ENCODE results near the gene ASIC1. TPM values are rescaled to one million over a fixed set of nuclear protein-coding genes. Genes with fewer than 3 reads are reported as not detected.
A peak's percentile ranks its signal among the peaks of the same experiment; 100 is the strongest.
"Not testable (repeated sequence)": the region's sequence is repeated elsewhere in the genome, so short reads cannot be mapped to it uniquely, and the experiment has no call there.

The ASIC1 gene
- total and polyA plus RNA-seq, 9 donors, result 3.5 to 12.3 (median 10.7) TPM

GRCh38 chr12:50083301-50083700 lies 25.9 kb downstream of the ASIC1 start:
- WGBS (ENCODE audit: insufficient coverage), result no CpG with 5 or more reads among the region's 1 CpG
- no peaks in the 10 kb centered on the region for H3K9me3 ChIP-seq (replicated peaks; ENCODE audit: control insufficient read depth, low read depth, low read length)
- H3K4me3 ChIP-seq (ENCODE audit: low read length), result no peak overlapping the region
- peaks cover 6% of the 10 kb centered on the region for H3K27me3 ChIP-seq (ENCODE audit: control insufficient read depth, insufficient read depth, low read length)
- peaks cover 15% of the 10 kb centered on the region for H3K4me1 ChIP-seq (ENCODE audit: control insufficient read depth, insufficient read depth, low read length)
- peaks cover 17% of the 10 kb centered on the region for H3K36me3 ChIP-seq (ENCODE audit: control insufficient read depth, insufficient read depth, low read length)
- no peak for DNase-seq
- H3K27ac ChIP-seq (ENCODE audit: low read length), result no peak overlapping the region

- not testable (repeated sequence) for DNase-seq; H3K27me3 ChIP-seq (ENCODE audit: control insufficient read depth, insufficient read depth, low read length); H3K9me3 ChIP-seq (replicated peaks; ENCODE audit: control insufficient read depth, low read depth, low read length)
- Histone ChIP-seq H3K4me1 (ENCODE audit: control insufficient read depth, insufficient read depth, low read length) (peaks cover 15% of the 10 kb centered on the region), H3K36me3 (ENCODE audit: control insufficient read depth, insufficient read depth, low read length) (peaks cover 27% of the 10 kb centered on the region), H3K27ac (ENCODE audit: low read length) (peak overlapping the region; percentile 74), H3K4me3 (ENCODE audit: low read length) (peak overlapping the region; percentile 54)
- WGBS (ENCODE audit: insufficient coverage), result 0% methylated on average over 1 of the region's 7 CpGs
These were observed 27.0 kb downstream of the ASIC1 start for GRCh38 chr12:50084409-50084774.

- Histone ChIP-seq H3K9me3 (replicated peaks; ENCODE audit: control insufficient read depth, low read depth, low read length) (no peaks in the 10 kb centered on the region), H3K27me3 (ENCODE audit: control insufficient read depth, insufficient read depth, low read length) (peaks cover 6% of the 10 kb centered on the region), H3K4me1 (ENCODE audit: control insufficient read depth, insufficient read depth, low read length) (peaks cover 15% of the 10 kb centered on the region), H3K36me3 (ENCODE audit: control insufficient read depth, insufficient read depth, low read length) (peaks cover 32% of the 10 kb centered on the region), H3K27ac (ENCODE audit: low read length) (peak within 1 kb of the TSS; percentile 74), H3K4me3 (ENCODE audit: low read length) (peak within 1 kb of the TSS; percentile 54)
- DNase-seq, result peak; percentile 98
- WGBS (ENCODE audit: insufficient coverage), result under 1% methylated on average over 42 of the region's 69 CpGs
These were observed 27.6 kb downstream of the ASIC1 start, which contains the start of gene SMARCD1 for GRCh38 chr12:50084775-50085614. Gene SMARCD1, plus strand, starts transcription at chr12:50085342. Its CDS starts 28 bp downstream, at chr12:50085370.

- Histone ChIP-seq H3K27me3 (ENCODE audit: control insufficient read depth, insufficient read depth, low read length) (peaks cover 6% of the 10 kb centered on the region), H3K36me3 (ENCODE audit: control insufficient read depth, insufficient read depth, low read length) (peaks cover 37% of the 10 kb centered on the region), H3K27ac (ENCODE audit: low read length) (peak overlapping the region; percentile 74), H3K9me3 (replicated peaks; ENCODE audit: control insufficient read depth, low read depth, low read length) (no peaks in the 10 kb centered on the region), H3K4me1 (ENCODE audit: control insufficient read depth, insufficient read depth, low read length) (peaks cover 15% of the 10 kb centered on the region), H3K4me3 (ENCODE audit: low read length) (peak overlapping the region; percentile 54)
- WGBS (ENCODE audit: insufficient coverage), result 0% methylated on average over 5 of the region's 8 CpGs
- peak; percentile 69 for DNase-seq
These were observed 28.2 kb downstream of the ASIC1 start for GRCh38 chr12:50085615-50086072.

GRCh38 chr12:50086148-50086547 lies 28.8 kb downstream of the ASIC1 start:
- Histone ChIP-seq H3K9me3 (replicated peaks; ENCODE audit: control insufficient read depth, low read depth, low read length) (no peaks in the 10 kb centered on the region), H3K36me3 (ENCODE audit: control insufficient read depth, insufficient read depth, low read length) (peaks cover 42% of the 10 kb centered on the region), H3K27ac (ENCODE audit: low read length) (peak overlapping the region; percentile 74), H3K4me1 (ENCODE audit: control insufficient read depth, insufficient read depth, low read length) (peaks cover 15% of the 10 kb centered on the region), H3K27me3 (ENCODE audit: control insufficient read depth, insufficient read depth, low read length) (peaks cover 2% of the 10 kb centered on the region), H3K4me3 (ENCODE audit: low read length) (peak overlapping the region; percentile 54)
- DNase-seq, result no peak
- no CpG with 5 or more reads among the region's 5 CpGs for WGBS (ENCODE audit: insufficient coverage)

GRCh38 chr12:50087151-50087550 lies 29.8 kb downstream of the ASIC1 start:
- Histone ChIP-seq H3K4me1 (ENCODE audit: control insufficient read depth, insufficient read depth, low read length) (peaks cover 15% of the 10 kb centered on the region), H3K36me3 (ENCODE audit: control insufficient read depth, insufficient read depth, low read length) (peaks cover 50% of the 10 kb centered on the region), H3K9me3 (replicated peaks; ENCODE audit: control insufficient read depth, low read depth, low read length) (no peaks in the 10 kb centered on the region), H3K4me3 (ENCODE audit: low read length) (no peak overlapping the region), H3K27ac (ENCODE audit: low read length) (no peak overlapping the region), H3K27me3 (ENCODE audit: control insufficient read depth, insufficient read depth, low read length) (no peaks in the 10 kb centered on the region)
- WGBS (ENCODE audit: insufficient coverage), result 84% methylated on average over 8 of the region's 9 CpGs
- no peak for DNase-seq

GRCh38 chr12:50087995-50088394 lies 30.6 kb downstream of the ASIC1 start:
- WGBS (ENCODE audit: insufficient coverage), result 77% methylated on average over 2 of the region's 3 CpGs
- Histone ChIP-seq H3K4me3 (ENCODE audit: low read length) (no peak overlapping the region), H3K27ac (ENCODE audit: low read length) (no peak overlapping the region), H3K27me3 (ENCODE audit: control insufficient read depth, insufficient read depth, low read length) (no peaks in the 10 kb centered on the region), H3K4me1 (ENCODE audit: control insufficient read depth, insufficient read depth, low read length) (peaks cover 15% of the 10 kb centered on the region), H3K36me3 (ENCODE audit: control insufficient read depth, insufficient read depth, low read length) (peaks cover 57% of the 10 kb centered on the region), H3K9me3 (replicated peaks; ENCODE audit: control insufficient read depth, low read depth, low read length) (no peaks in the 10 kb centered on the region)
- no peak for DNase-seq

- H3K4me3 ChIP-seq (ENCODE audit: low read length), result no peak overlapping the region
- no peak overlapping the region for H3K27ac ChIP-seq (ENCODE audit: low read length)
- no peaks in the 10 kb centered on the region for H3K27me3 ChIP-seq (ENCODE audit: control insufficient read depth, insufficient read depth, low read length)
- peak; percentile 50 for DNase-seq
- H3K36me3 ChIP-seq (ENCODE audit: control insufficient read depth, insufficient read depth, low read length), result peaks cover 64% of the 10 kb centered on the region
- H3K4me1 ChIP-seq (ENCODE audit: control insufficient read depth, insufficient read depth, low read length), result peaks cover 15% of the 10 kb centered on the region
- H3K9me3 ChIP-seq (replicated peaks; ENCODE audit: control insufficient read depth, low read depth, low read length), result no peaks in the 10 kb centered on the region
- WGBS (ENCODE audit: insufficient coverage), result 67% methylated on average over 1 of the region's 3 CpGs
These were observed 31.4 kb downstream of the ASIC1 start for GRCh38 chr12:50088577-50089335.

- H3K4me1 ChIP-seq (ENCODE audit: control insufficient read depth, insufficient read depth, low read length), result peaks cover 9% of the 10 kb centered on the region
- H3K27ac ChIP-seq (ENCODE audit: low read length), result no peak overlapping the region
- no CpG with 5 or more reads among the region's 7 CpGs for WGBS (ENCODE audit: insufficient coverage)
- H3K4me3 ChIP-seq (ENCODE audit: low read length), result no peak overlapping the region
- H3K27me3 ChIP-seq (ENCODE audit: control insufficient read depth, insufficient read depth, low read length), result no peaks in the 10 kb centered on the region
- H3K9me3 ChIP-seq (replicated peaks; ENCODE audit: control insufficient read depth, low read depth, low read length), result no peaks in the 10 kb centered on the region
- DNase-seq, result no peak
- peaks cover 73% of the 10 kb centered on the region for H3K36me3 ChIP-seq (ENCODE audit: control insufficient read depth, insufficient read depth, low read length)
These were observed 32.3 kb downstream of the ASIC1 start for GRCh38 chr12:50089730-50090129.

GRCh38 chr12:50090391-50090790 lies 33.0 kb downstream of the ASIC1 start:
- DNase-seq, result no peak
- Histone ChIP-seq H3K4me1 (ENCODE audit: control insufficient read depth, insufficient read depth, low read length) (peaks cover 9% of the 10 kb centered on the region), H3K27me3 (ENCODE audit: control insufficient read depth, insufficient read depth, low read length) (no peaks in the 10 kb centered on the region), H3K36me3 (ENCODE audit: control insufficient read depth, insufficient read depth, low read length) (peaks cover 80% of the 10 kb centered on the region), H3K9me3 (replicated peaks; ENCODE audit: control insufficient read depth, low read depth, low read length) (no peaks in the 10 kb centered on the region), H3K27ac (ENCODE audit: low read length) (no peak overlapping the region), H3K4me3 (ENCODE audit: low read length) (no peak overlapping the region)
- WGBS (ENCODE audit: insufficient coverage), result no CpG with 5 or more reads among the region's 5 CpGs

Measured in muscle of leg (tissue), 11 donors.